Endothelial cell of umbilical vein (primary cell): Measurements from ENCODE around the gene GADD45A. TPM values are rescaled to one million over a fixed set of nuclear protein-coding genes. Genes with fewer than 3 reads are reported as not detected.

Experiments used
- BruUV-seq: library from RNA; stranded (reverse); fragments of 400-500 nt; replicated peaks from 2 replicates; lab custom pipeline; 2021; lab: Mats Ljungman, UMichigan
- CTCF ChIA-PET: fragments of 300-600, 350-600 bp; sonication (Branson Sonifier 250); formaldehyde crosslinking; loops from one replicate; lab custom pipeline; 2021; ENCODE audit warnings: antibody characterized with exemption, inconsistent platforms; lab: Charles Lee
- POLR2A ChIA-PET: fragments of 300-600, 350-600 bp; sonication (Branson Sonifier 250); formaldehyde crosslinking; loops from one replicate; lab custom pipeline; 2021; ENCODE audit warnings: antibody characterized with exemption, inconsistent platforms; lab: Charles Lee
- DNase-seq: peaks from one replicate; pipeline ENCODE4 v3.0.0-alpha.2; 2011; ENCODE audit warnings: low read depth, low spot score
- FAIRE-seq: peaks from 2 replicates; lab custom pipeline; 2011; peaks lifted over from hg19 to GRCh38; lab: Jason Lieb, UNC
- H2AFZ ChIP-seq: 2 replicates; pipeline ENCODE4 v1.6.0; 2012; ENCODE audit warnings: low read depth, low read length, control low read depth, inconsistent platforms
- H3K27ac ChIP-seq: 2 replicates; pipeline ENCODE4 v1.5.1; 2011; ENCODE audit warnings: low read depth, mild to moderate bottlenecking, control low read depth, low read length, moderate library complexity; ENCODE audit not compliant: insufficient read depth
- H3K27me3 ChIP-seq, 2 experiments: 2 replicates each; pipeline versions ENCODE4 v1.6.0 to v1.6.1; 2011; ENCODE audit warnings: low read length in 2 of 2, mixed read lengths in 1 of 2; ENCODE audit not compliant: control insufficient read depth in 2 of 2, insufficient read depth in 2 of 2
- H3K36me3 ChIP-seq, 2 experiments: 2 replicates in 1 of 2; 3 replicates in 1 of 2; pipeline ENCODE4 v1.5.1; 2011; ENCODE audit warnings: low read length in 2 of 2, mild to moderate bottlenecking in 1 of 2, moderate library complexity in 1 of 2; ENCODE audit not compliant: control insufficient read depth in 2 of 2, insufficient read depth in 2 of 2; ENCODE audit errors: extremely low read depth in 1 of 2
- H3K4me1 ChIP-seq: 3 replicates; pipeline ENCODE4 v1.5.1; 2011; ENCODE audit warnings: mild to moderate bottlenecking, low read length; ENCODE audit not compliant: control insufficient read depth, insufficient read depth; ENCODE audit errors: extremely low read depth
- H3K4me2 ChIP-seq: 2 replicates; pipeline ENCODE4 v1.6.1; 2011; ENCODE audit warnings: low read length, control low read depth, mixed read lengths; ENCODE audit not compliant: insufficient read depth
- H3K4me3 ChIP-seq, 3 experiments: fragments of 200-600 bp in 1 of 3; sonication (generic), shearing (Covaris generic) in 1 of 3; replicated peaks in 1 of 3; 2 replicates each; pipeline ENCODE4 v1.5.1; 2011 to 2016; ENCODE audit warnings: control low read depth in 3 of 3, low read length in 3 of 3, mild to moderate bottlenecking in 2 of 3, inconsistent platforms in 1 of 3, low read depth in 1 of 3, moderate library complexity in 1 of 3; ENCODE audit not compliant: insufficient read depth in 1 of 3
- H3K79me2 ChIP-seq: 2 replicates; pipeline ENCODE4 v1.6.0; 2012; ENCODE audit warnings: low read length, inconsistent platforms; ENCODE audit not compliant: control insufficient read depth, insufficient read depth
- H3K9ac ChIP-seq: replicated peaks from 2 replicates; pipeline ENCODE3; 2011; ENCODE audit warnings: low read length, control low read depth; ENCODE audit not compliant: insufficient read depth; ENCODE audit errors: extremely low read depth
- H3K9me1 ChIP-seq: replicated peaks from 3 replicates; pipeline ENCODE4 v1.6.0; 2011; ENCODE audit warnings: mild to moderate bottlenecking, low read length; ENCODE audit not compliant: control insufficient read depth, insufficient read depth; ENCODE audit errors: extremely low read depth
- H3K9me3 ChIP-seq: replicated peaks from 2 replicates; pipeline ENCODE4 v1.5.1; 2012; ENCODE audit warnings: low read length, inconsistent platforms; ENCODE audit not compliant: control insufficient read depth, insufficient read depth
- H4K20me1 ChIP-seq: replicated peaks from 2 replicates; pipeline ENCODE3; 2011; ENCODE audit warnings: mild to moderate bottlenecking, low read length; ENCODE audit not compliant: control insufficient read depth, insufficient read depth; ENCODE audit errors: extremely low read depth
- CTCF ChIP-seq, 2 donors: IDR thresholded peaks; 1 replicate in 1 of 2; 2 replicates in 1 of 2; pipeline ENCODE4 v1.5.1; 2011; ENCODE audit warnings: low read length in 2 of 2, mild to moderate bottlenecking in 2 of 2, moderate library complexity in 2 of 2, control low read depth in 1 of 2, inconsistent platforms in 1 of 2, low read depth in 1 of 2; ENCODE audit not compliant: insufficient read depth in 1 of 2; ENCODE audit errors: extremely low read depth in 1 of 2
- EZH2 ChIP-seq: IDR thresholded peaks from 2 replicates; pipeline ENCODE4 v1.6.1; 2012; ENCODE audit warnings: borderline replicate concordance, low read depth, mild to moderate bottlenecking, moderate library complexity, low read length, inconsistent platforms; ENCODE audit not compliant: severe bottlenecking
- FOS ChIP-seq: IDR thresholded peaks from 2 replicates; pipeline ENCODE4 v1.6.1; 2011; ENCODE audit warnings: mild to moderate bottlenecking, low read length, moderate library complexity, borderline replicate concordance; ENCODE audit not compliant: insufficient read depth
- GATA2 ChIP-seq: IDR thresholded peaks from 2 replicates; pipeline ENCODE4 v1.7.0; 2011; ENCODE audit warnings: low read depth, mild to moderate bottlenecking, moderate library complexity, mixed read lengths, low read length; ENCODE audit not compliant: insufficient read length, insufficient read depth
- JUN ChIP-seq: IDR thresholded peaks from 2 replicates; pipeline ENCODE4 v1.6.1; 2011; ENCODE audit warnings: borderline replicate concordance, low read depth; ENCODE audit not compliant: insufficient read length, insufficient read depth
- MAX ChIP-seq: IDR thresholded peaks from 2 replicates; pipeline ENCODE4 v1.6.1; 2011; ENCODE audit not compliant: insufficient read depth, insufficient read length
- MYC ChIP-seq: IDR thresholded peaks from one replicate; pipeline ENCODE4 v1.6.1; 2011; ENCODE audit warnings: mild to moderate bottlenecking, low read depth, low read length
- POLR2A ChIP-seq: IDR thresholded peaks from 2 replicates; pipeline ENCODE4 v1.6.1; 2012; ENCODE audit warnings: low read depth, mild to moderate bottlenecking, control low read depth, low read length
- POLR2AphosphoS5 ChIP-seq: IDR thresholded peaks from 2 replicates; pipeline ENCODE4 v1.6.1; 2012; ENCODE audit warnings: low read depth, mild to moderate bottlenecking, control low read depth, low read length, moderate library complexity; ENCODE audit not compliant: insufficient read depth
- dilution Hi-C: fragments of 300-500 bp; cut with MboI; formaldehyde crosslinking; loops from one replicate; pipeline ENCODE4 v1.15.0; 2019; ENCODE audit warnings: low sequenced_read_pairs; ENCODE audit not compliant: extremely low pct_ligation_motif_present
- intact Hi-C: fragments of 100-400 bp; cut with micrococcal nuclease; formaldehyde crosslinking; loops from one replicate; pipeline ENCODE4 v1.10.0; 2022
- polyA plus RNA-seq, 4 experiments: library from polyadenylated mRNA; depleted of rRNA in 3 of 4; stranded (reverse) in 3 of 4; unstranded in 1 of 4; fragments of >200 nt; gene quantifications; 2 replicates each; pipeline versions ENCODE4 v1.2.1 to v1.2.3, GENCODE V29; 2011 to 2012; ENCODE audit warnings: missing spikeins in 1 of 4
- total RNA-seq: library from RNA; stranded (reverse); gene quantifications from 2 replicates; pipeline ENCODE4 v1.2.3, GENCODE V29; 2021

Gene GADD45A
- total and polyA plus RNA-seq, 2 donors (not counting 3 experiments of a cell fraction or from before 2014, with no cell fraction given), result 77.4 to 87.6 TPM

- Histone ChIP-seq H3K9ac (no peak overlapping the region), H2AFZ (no peak overlapping the region), H3K4me2 (no peak overlapping the region), H3K4me1 (peaks cover 44% of the 10 kb centered on the region), H3K79me2 (peaks cover 26% of the 10 kb centered on the region), H3K9me1 (no peaks in the 10 kb centered on the region), H3K36me3 (no peaks in the 10 kb centered on the region), H3K27ac (no peak overlapping the region), H3K9me3 (no peaks in the 10 kb centered on the region), H4K20me1 (no peaks in the 10 kb centered on the region), H3K4me3 (no peak overlapping the region), H3K27me3 (no peaks in the 10 kb centered on the region)
- TF ChIP-seq JUN, result no peak
- TF ChIP-seq EZH2, result no peak
- TF ChIP-seq MYC, result no peak
- TF ChIP-seq POLR2AphosphoS5, result no peak
- no peak for TF ChIP-seq FOS
- TF ChIP-seq POLR2A, result no peak
- TF ChIP-seq CTCF (IDR thresholded peaks at IDR 0.05; ENCODE audit: extremely low read depth in 1 of 2, insufficient read depth in 1 of 2, low read depth in 1 of 2, low read length in 2 of 2), result no peak
- TF ChIP-seq MAX, result no peak
- TF ChIP-seq GATA2, result no peak
- ChIA-PET POLR2A (interaction anchor here (1.2 kb wide), 1 partner anchor 33 kb away, joined by 3 read pairs; no protein-coding TSS in a partner anchor), CTCF (interaction anchor here (1.0 to 3.1 kb wide), 5 partner anchors 18 to 158 kb away, joined by 3 to 19 read pairs (median 6); no protein-coding TSS in a partner anchor)
- intact Hi-C loops (loop anchor here (10.0 kb wide), 2 partner anchors 455 kb away; no protein-coding TSS in a partner anchor), dilution Hi-C loops (no loop called here)
- FAIRE-seq (peak; percentile 69), DNase-seq (peak; percentile 73)
- BruUV-seq, result no TSS peak
Observed at GRCh38 chr1:67719329-67720196, 34.6 kb downstream of the GADD45A start.
